Thyroid gland (tissue), 4 donors: ENCODE measurements around the gene KLHL25. TPM values are rescaled to one million over a fixed set of nuclear protein-coding genes. Genes with fewer than 3 reads are reported as not detected.

Source experiments
- DNase-seq, 2 donors: peaks; one replicate each; pipeline ENCODE4 v3.0.0-alpha.2; 2019
- H3K27ac ChIP-seq, 3 donors: fragments of 200-600 bp; sonication (generic); 1 replicate in 2 of 3; 2 replicates in 1 of 3; pipeline ENCODE4 v1.5.1; 2016 to 2019; ENCODE audit warnings: mild to moderate bottlenecking in 1 of 3, moderate library complexity in 1 of 3
- H3K27me3 ChIP-seq: fragments of 200-600 bp; sonication (generic); one replicate; pipeline ENCODE4 v1.5.1; 2019
- H3K36me3 ChIP-seq, 2 donors: fragments of 200-600 bp; sonication (generic); one replicate each; pipeline ENCODE4 v1.5.1; 2016 to 2019
- H3K4me1 ChIP-seq, 2 donors: fragments of 200-600 bp; sonication (generic); one replicate each; pipeline ENCODE4 v1.5.1; 2017 to 2019
- H3K4me3 ChIP-seq, 3 donors: fragments of 200-600 bp; sonication (generic); replicated peaks in 1 of 3; 1 replicate in 2 of 3; 2 replicates in 1 of 3; pipeline ENCODE4 v1.5.1; 2016; ENCODE audit warnings: mild to moderate bottlenecking in 1 of 3
- H3K9me3 ChIP-seq: fragments of 200-600 bp; sonication (generic); one replicate; pipeline ENCODE4 v1.5.1; 2017
- CTCF ChIP-seq, 6 experiments: fragments of 200-600 bp in 3 of 6; fragments of 450-650 bp in 3 of 6; sonication (generic) in 3 of 6; IDR thresholded peaks; one replicate each; pipeline ENCODE4 v1.5.1; 2016 to 2019; ENCODE audit warnings: antibody characterized with exemption in 6 of 6, mild to moderate bottlenecking in 2 of 6, inconsistent platforms in 1 of 6, moderate library complexity in 1 of 6
- POLR2A ChIP-seq, 2 donors: fragments of 450-650 bp; IDR thresholded peaks; one replicate each; pipeline ENCODE4 v1.6.1; 2017; ENCODE audit warnings: antibody characterized with exemption in 2 of 2, mild to moderate bottlenecking in 2 of 2, moderate library complexity in 1 of 2
- WGBS, 2 donors: methylation state at CpG; one replicate each; pipeline ENCODE4 v1.1.5; 2017; 5-methylcytosine and 5-hydroxymethylcytosine counted together
- intact Hi-C: fragments of 100-400 bp; cut with DNase I; formaldehyde crosslinking; loops from one replicate; pipeline ENCODE4 v1.15.1; 2023
- total RNA-seq, 4 donors: library from RNA; depleted of rRNA; stranded (reverse); fragments of >200 nt; gene quantifications; one replicate each; pipeline ENCODE4 v1.2.3, GENCODE V29; 2016

The KLHL25 gene
- total RNA-seq, 4 donors from 2014 or later = 4.2 to 8.8 (median 4.8) TPM

- Histone ChIP-seq H3K4me3 (no peak overlapping the region), H3K27me3 (no peaks in the 10 kb centered on the region), H3K4me1 (peaks cover 11 to 26% of the 10 kb centered on the region in 2 donors), H3K9me3 (no peaks in the 10 kb centered on the region), H3K36me3 (peaks cover 2 to 4% of the 10 kb centered on the region in 2 donors), H3K27ac (no peak overlapping the region)
- no peak for DNase-seq
- TF ChIP-seq CTCF (IDR thresholded peaks at IDR 0.05) = no peak
- TF ChIP-seq POLR2A (IDR thresholded peaks at IDR 0.05) = no peak
- intact Hi-C loops = no loop called here
- WGBS, 2 donors = 86 to 100% methylated on average over 4 to 5 of the region's 6 CpGs
Measured at GRCh38 chr15:85760049-85760448, 34.7 kb downstream of the KLHL25 start.

GRCh38 chr15:85759376-85759775 is 35.3 kb downstream of the KLHL25 start:
- Histone ChIP-seq H3K9me3 (no peaks in the 10 kb centered on the region), H3K27me3 (no peaks in the 10 kb centered on the region), H3K4me3 (no peak overlapping the region), H3K36me3 (peaks cover 2 to 4% of the 10 kb centered on the region in 2 donors), H3K4me1 (peaks cover 11 to 26% of the 10 kb centered on the region in 2 donors), H3K27ac (no peak overlapping the region)
- 20 to 39% methylated on average over 6 to 7 of the region's 13 CpGs for WGBS, 2 donors
- no peak for TF ChIP-seq POLR2A (IDR thresholded peaks at IDR 0.05)
- TF ChIP-seq CTCF (IDR thresholded peaks at IDR 0.05) = no peak
- DNase-seq = peak; percentile 72 to 75
- intact Hi-C loops = no loop called here

- no peak overlapping the region for H3K4me3 ChIP-seq
- DNase-seq = no peak
Measured at GRCh38 chr15:85758655-85758978, 36.1 kb downstream of the KLHL25 start.

GRCh38 chr15:85757939-85758654 is 36.6 kb downstream of the KLHL25 start:
- no peaks in the 10 kb centered on the region for H3K9me3 ChIP-seq
- 92 to 93% methylated on average over 12 to 15 of the region's 17 CpGs for WGBS, 2 donors
- peaks cover 2 to 4% of the 10 kb centered on the region in 2 donors for H3K36me3 ChIP-seq
- TF ChIP-seq CTCF (IDR thresholded peaks at IDR 0.05) (no peak), POLR2A (IDR thresholded peaks at IDR 0.05) (no peak)
- intact Hi-C loops = no loop called here
- no peak overlapping the region for H3K4me3 ChIP-seq
- peaks cover 7 to 15% of the 10 kb centered on the region in 2 donors for H3K4me1 ChIP-seq
- DNase-seq = no peak
- H3K27ac ChIP-seq = no peak overlapping the region
- no peaks in the 10 kb centered on the region for H3K27me3 ChIP-seq

More at GRCh38 chr15:85758655-85758978, 36.1 kb downstream of the KLHL25 start:
- no peaks in the 10 kb centered on the region for H3K9me3 ChIP-seq
- TF ChIP-seq CTCF (IDR thresholded peaks at IDR 0.05) = no peak
- no peak for TF ChIP-seq POLR2A (IDR thresholded peaks at IDR 0.05)
- intact Hi-C loops = no loop called here
- H3K36me3 ChIP-seq = peaks cover 2 to 4% of the 10 kb centered on the region in 2 donors
- WGBS, 2 donors = 96 to 97% methylated on average over 15 to 21 of the region's 21 CpGs
- H3K4me1 ChIP-seq = peaks cover 11 to 20% of the 10 kb centered on the region in 2 donors
- no peak overlapping the region for H3K27ac ChIP-seq
- H3K27me3 ChIP-seq = no peaks in the 10 kb centered on the region

GRCh38 chr15:85757073-85757938 is 37.4 kb downstream of the KLHL25 start:
- WGBS, 2 donors = 80 to 89% methylated on average over 12 of the region's 13 CpGs
- Histone ChIP-seq H3K9me3 (no peaks in the 10 kb centered on the region), H3K27ac (no peak overlapping the region), H3K4me1 (peaks cover 12 to 17% of the 10 kb centered on the region in 2 donors), H3K27me3 (no peaks in the 10 kb centered on the region), H3K36me3 (peaks cover 2 to 4% of the 10 kb centered on the region in 2 donors), H3K4me3 (no peak overlapping the region)
- intact Hi-C loops = no loop called here
- peak in 1 of 2 donors; percentile 27 for DNase-seq
- TF ChIP-seq POLR2A (IDR thresholded peaks at IDR 0.05) = no peak
- TF ChIP-seq CTCF (IDR thresholded peaks at IDR 0.05) = no peak
